Umbilical cord (tissue), 2 donors: ENCODE data around the gene PIGC. TPM values are rescaled to one million over a fixed set of nuclear protein-coding genes. Genes with fewer than 3 reads are reported as not detected.

Source experiments
- DNase-seq: peaks from one replicate; pipeline ENCODE4 v3.0.0-alpha.2; 2015; ENCODE audit warnings: low spot score
- total RNA-seq: library from RNA; depleted of rRNA; stranded (reverse); fragments of >200 nt; gene quantifications from one replicate; pipeline ENCODE4 v1.2.3, GENCODE V29; 2014; ENCODE audit warnings: low replicate concordance; ENCODE audit not compliant: insufficient read depth

The PIGC gene
- 45.0 TPM for total RNA-seq

GRCh38 chr1:172443666-172444453, at the start of gene PIGC:
Gene PIGC (minus strand): TSS chr1:172444069. CDS start chr1:172442622, 1,447 bp downstream.
- peak; percentile 91 for DNase-seq

DNA sequence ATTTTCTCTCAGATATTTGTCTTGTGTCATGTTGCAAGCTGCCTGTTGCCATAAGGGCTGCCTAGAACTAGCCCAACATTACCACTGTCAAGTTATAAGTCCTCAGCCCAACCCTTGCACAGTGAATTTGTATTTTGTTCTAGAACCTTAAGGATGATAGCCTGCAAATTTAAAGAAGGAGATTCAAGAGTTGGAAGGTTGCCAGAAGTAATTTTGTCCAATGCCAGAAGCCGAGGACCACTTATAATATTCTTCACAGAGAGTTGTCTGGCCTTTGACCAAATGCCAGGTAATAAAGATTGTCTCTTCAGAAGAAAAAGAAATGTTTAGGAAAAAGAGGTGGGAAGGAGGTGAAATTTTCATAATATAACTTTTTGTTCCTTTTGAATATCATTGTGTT, 48.6 kb upstream of the PIGC start:
- DNase-seq, result no peak

DNA sequence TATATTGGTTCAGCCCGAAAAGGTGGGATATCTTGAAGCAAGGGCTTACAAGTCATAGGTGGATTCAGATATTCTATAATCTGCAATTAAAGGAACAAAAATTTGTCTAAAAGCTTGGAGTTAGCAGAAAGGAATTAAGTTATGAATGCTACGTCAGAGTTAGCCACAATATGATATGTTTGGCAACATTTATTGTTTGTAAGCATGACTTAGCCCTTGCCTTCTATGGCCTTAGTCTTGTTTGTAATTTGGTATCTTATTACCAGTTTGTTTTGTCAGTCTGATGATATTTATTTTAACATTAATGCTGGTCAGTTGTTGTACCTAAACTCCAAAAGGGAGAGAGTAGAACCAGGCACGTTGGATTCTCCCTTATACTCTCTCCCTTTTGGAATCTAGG, 46.0 kb upstream of the PIGC start:
- DNase-seq, result no peak

DNA sequence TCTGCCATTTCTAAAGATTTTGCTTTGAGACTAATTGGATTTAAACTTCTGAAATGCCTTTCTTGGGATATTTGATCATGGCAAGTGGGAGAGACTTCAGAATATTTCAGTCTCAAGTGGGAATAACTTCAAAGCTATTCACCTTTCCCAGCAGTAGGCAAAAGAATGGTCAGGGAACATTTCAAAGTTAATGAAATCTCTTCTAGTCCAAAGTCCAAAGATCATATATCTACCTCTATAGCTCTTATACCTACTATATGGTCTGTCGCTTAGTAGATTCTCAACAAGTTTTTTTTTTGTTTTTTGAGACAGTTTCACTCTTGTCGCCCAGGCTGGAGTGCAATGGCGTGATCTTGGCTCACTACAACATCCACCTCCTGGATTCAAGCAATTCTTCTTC, 44.5 kb upstream of the PIGC start:
- DNase-seq, result no peak

DNA sequence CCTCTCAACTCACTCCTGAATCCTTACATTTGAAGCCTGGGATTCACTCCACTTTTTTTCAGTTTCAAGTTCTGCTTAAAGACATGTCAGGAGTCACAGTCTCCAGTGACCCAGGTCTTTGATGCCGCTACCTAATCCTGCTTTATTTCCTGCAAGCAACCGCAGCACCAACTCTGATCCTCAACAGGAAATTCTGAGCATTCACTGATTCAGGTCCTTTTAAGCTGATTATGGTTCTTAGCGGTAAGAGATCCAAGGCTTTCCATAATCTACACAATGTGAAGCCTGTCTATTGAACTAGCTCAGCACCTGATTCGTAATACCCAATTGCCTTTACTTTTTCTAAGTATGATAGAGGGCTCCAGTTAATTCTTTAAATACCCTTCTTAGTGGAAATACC, 43.7 kb upstream of the PIGC start:
- no peak for DNase-seq

DNA sequence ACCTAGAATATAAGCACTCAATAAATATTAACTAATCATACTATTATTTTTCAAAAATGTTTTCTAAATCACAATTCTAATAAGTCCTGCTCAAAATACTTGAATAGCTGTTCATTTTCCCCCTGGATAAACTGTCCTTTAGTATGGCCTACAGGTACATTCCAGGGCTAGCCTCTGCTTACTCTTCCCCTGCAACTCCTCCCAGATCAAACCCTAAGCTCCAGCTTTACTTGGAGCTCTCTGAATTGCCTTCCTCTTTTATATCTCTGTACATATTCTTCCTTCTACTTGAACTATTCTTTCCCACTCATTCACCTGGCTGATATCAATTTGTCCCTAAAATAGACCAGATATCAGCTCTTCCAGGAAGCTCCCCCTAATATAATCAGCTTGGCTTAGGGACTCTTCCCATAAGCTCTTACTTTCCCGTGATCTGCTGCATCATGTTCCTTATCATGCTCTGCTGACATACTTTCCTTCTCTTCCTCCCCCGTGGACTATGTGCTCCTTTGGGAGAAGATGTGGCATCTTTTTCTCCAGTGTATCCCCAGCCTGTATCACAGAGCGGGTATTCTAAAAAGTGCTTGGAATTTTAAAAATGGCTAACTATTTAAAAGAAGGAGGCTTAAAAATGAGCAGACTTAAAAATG, 43.1 kb upstream of the PIGC start:
- DNase-seq, result no peak

DNA sequence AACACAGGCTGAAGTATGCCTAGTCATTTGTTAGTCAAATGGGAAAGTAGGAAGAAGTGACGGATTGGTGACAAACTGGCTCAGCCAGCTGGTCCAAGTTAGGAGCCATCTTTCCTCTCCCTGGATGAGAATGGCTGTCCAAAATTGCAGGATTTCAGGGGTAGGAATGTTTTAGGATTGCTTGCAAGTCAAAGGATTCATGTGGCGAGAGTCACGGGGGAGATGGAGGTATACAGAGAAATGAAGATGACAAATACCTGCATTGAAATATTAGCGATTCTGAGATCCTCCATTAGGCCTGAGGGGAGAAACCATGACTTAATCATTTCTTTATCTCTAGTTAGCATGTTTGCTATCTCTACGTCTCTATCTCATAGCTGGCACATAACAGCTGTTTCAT, 41.8 kb upstream of the PIGC start:
- no peak for DNase-seq

GRCh38 chr1:172484252-172484651, 40.4 kb upstream of the PIGC start:
- no peak for DNase-seq

DNA sequence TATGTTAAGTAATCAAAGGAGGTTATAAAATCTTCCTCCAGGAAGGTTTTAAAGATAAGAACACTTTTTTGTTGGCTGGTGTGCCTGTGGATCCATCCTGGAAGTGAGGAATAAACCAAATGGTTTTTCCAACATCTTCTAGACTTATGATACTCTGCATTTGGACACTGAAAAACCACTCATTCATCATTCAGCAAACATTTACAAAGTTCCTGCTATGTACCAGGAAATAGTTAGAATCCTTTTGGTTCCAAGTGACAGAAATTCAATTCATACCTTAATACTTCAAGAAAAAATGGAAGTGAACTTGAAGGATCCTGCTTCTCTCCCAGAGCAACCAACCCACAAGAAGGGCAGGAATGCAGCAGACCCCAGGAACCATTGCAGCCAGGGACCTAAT, 39.6 kb upstream of the PIGC start:
- no peak for DNase-seq

GRCh38 chr1:172482044-172482443, 38.2 kb upstream of the PIGC start:
- DNase-seq, result no peak

DNA sequence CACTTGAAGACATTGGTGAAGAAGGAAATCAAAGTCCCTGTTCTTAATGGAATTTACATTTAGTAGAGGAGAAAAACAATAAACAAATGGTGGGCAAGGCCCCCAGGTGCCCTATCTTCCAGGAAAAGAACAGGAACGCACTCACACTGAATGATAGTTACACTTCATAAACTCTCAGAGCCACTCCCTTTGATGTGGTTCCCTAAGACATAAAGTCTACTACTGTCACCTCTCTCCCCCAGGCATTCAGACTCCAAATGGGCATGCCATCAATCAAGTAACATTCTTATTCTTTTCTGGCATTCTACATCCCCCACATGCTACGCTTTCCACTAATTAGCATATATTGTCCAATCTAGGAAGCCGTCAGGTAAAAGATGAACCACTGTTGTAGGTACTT, 36.6 kb upstream of the PIGC start:
- no peak for DNase-seq

GRCh38 chr1:172478485-172478884, 34.6 kb upstream of the PIGC start:
- no peak for DNase-seq

- DNase-seq, result peak; percentile 61
Observed at GRCh38 chr1:172477741-172478140, 33.9 kb upstream of the PIGC start.

- DNase-seq, result no peak
Observed at GRCh38 chr1:172477216-172477615, 33.3 kb upstream of the PIGC start.

- peak; percentile 74 for DNase-seq
Observed at GRCh38 chr1:172476218-172476811, 32.4 kb upstream of the PIGC start.

DNA sequence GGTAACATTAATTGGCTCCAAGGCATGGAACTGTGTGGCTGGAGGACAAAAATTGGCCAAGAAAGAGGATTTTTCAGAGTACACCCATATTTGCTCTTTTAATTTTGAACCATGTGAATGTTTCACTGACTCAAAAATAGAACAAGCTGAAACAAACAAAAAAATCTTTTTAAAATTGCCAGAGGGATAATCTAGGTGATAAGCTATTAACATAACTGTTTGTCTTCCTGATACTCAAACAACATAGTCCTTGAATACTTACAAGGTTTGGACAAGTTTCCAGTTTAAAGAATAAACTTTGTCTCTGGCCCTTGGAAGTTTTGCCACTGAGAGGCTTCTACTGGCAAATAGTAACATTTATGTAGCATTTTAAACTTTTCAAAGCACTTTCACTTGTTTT, 30.0 kb upstream of the PIGC start:
- DNase-seq, result no peak

- DNase-seq, result no peak
Observed at GRCh38 chr1:172473302-172473701, 29.4 kb upstream of the PIGC start.

- DNase-seq, result no peak
Observed at GRCh38 chr1:172472495-172472894, 28.6 kb upstream of the PIGC start.

DNA sequence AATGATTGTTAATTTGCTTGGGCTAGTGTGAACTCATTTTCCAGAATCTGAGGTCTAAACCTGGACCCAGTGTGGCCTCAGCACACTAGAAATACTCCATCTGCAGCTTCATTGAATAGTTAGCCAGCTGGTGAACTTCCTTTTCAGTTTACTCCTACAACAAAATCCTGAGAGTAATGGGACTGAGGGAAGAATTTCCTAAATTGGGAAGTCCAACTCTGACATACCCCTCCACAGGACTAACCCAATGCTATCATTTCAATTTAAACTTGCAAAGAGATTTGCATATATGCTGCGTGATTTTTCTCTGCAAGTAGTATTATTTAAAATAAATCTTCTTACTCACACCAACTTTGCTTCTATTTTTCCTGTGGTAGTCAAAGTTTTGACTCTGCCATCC, 27.8 kb upstream of the PIGC start:
- no peak for DNase-seq

DNA sequence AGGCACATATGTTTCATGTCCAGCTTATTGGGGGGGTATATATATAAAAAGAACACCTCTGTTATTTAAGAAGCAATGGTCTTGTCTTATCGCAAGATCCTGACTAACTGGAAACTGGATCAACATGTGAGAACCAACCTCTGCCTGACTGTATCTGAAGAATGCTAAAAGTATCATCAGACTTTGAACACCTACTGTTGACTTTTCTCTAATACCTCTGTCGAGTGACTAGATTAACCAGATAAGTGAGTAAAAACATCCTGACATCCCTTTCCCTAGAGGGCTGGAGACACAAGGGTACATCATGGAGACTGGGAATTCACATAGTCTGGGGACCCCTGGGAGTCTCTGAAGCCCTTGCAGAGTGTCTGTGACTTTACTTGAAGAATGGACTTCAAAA, 26.3 kb upstream of the PIGC start:
- no peak for DNase-seq

GRCh38 chr1:172469717-172470116, 25.8 kb upstream of the PIGC start:
- no peak for DNase-seq

GRCh38 chr1:172468296-172468695, 24.4 kb upstream of the PIGC start:
- DNase-seq, result peak; percentile 41

GRCh38 chr1:172467446-172467845, 23.6 kb upstream of the PIGC start:
- no peak for DNase-seq
